Body of pancreas (tissue), 4 donors: ENCODE measurements around the gene SUB1.

Experiments used
- POLR2A ChIP-seq, 3 donors: fragments of 450-650 bp; IDR thresholded peaks; one replicate each; pipeline ENCODE4 v1.6.1; 2016; ENCODE audit warnings: antibody characterized with exemption in 3 of 3, mild to moderate bottlenecking in 2 of 3
- TF ChIP-seq, protein P1 (sequence below), 7 experiments: fragments of 450-650 bp in 4 of 7; fragments of 200-600 bp in 3 of 7; sonication (generic) in 3 of 7; IDR thresholded peaks; one replicate each; pipeline ENCODE4 v1.5.1; 2016 to 2019; ENCODE audit warnings: antibody characterized with exemption in 7 of 7

- TF ChIP-seq, protein P1, sequence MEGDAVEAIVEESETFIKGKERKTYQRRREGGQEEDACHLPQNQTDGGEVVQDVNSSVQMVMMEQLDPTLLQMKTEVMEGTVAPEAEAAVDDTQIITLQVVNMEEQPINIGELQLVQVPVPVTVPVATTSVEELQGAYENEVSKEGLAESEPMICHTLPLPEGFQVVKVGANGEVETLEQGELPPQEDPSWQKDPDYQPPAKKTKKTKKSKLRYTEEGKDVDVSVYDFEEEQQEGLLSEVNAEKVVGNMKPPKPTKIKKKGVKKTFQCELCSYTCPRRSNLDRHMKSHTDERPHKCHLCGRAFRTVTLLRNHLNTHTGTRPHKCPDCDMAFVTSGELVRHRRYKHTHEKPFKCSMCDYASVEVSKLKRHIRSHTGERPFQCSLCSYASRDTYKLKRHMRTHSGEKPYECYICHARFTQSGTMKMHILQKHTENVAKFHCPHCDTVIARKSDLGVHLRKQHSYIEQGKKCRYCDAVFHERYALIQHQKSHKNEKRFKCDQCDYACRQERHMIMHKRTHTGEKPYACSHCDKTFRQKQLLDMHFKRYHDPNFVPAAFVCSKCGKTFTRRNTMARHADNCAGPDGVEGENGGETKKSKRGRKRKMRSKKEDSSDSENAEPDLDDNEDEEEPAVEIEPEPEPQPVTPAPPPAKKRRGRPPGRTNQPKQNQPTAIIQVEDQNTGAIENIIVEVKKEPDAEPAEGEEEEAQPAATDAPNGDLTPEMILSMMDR (IDR thresholded peaks at IDR 0.05), result no peak
- no peak for TF ChIP-seq POLR2A (IDR thresholded peaks at IDR 0.05)
These were observed 18.8 kb upstream of the SUB1 start for GRCh38 chr5:32566319-32567111.
